Epithelial cell of proximal tubule (primary cell): ENCODE data around the gene SPAG7. TPM values are rescaled to one million over a fixed set of nuclear protein-coding genes. Genes with fewer than 3 reads are reported as not detected.
A peak's percentile ranks its signal among the peaks of the same experiment; 100 is the strongest.

Experiments
- DNase-seq: peaks from one replicate; pipeline ENCODE4 v3.0.0-alpha.2; 2011; ENCODE audit warnings: low read depth
- H3K4me3 ChIP-seq: 2 replicates; pipeline ENCODE4 v1.5.1; 2011; ENCODE audit warnings: low read depth, mild to moderate bottlenecking, low read length
- CTCF ChIP-seq: conservative IDR thresholded peaks from 2 replicates; pipeline ENCODE4 v1.5.1; 2012; ENCODE audit warnings: low read depth, mild to moderate bottlenecking, low read length
- total RNA-seq: library from RNA; depleted of rRNA; stranded (reverse); fragments of >200 nt; gene quantifications from 2 replicates; pipeline ENCODE4 v1.2.3, GENCODE V29; 2015

SPAG7 gene
- total RNA-seq, 1 donor from 2014 or later, result 80.8 TPM

- TF ChIP-seq CTCF, result peak; percentile 61
- DNase-seq, result no peak
- H3K4me3 ChIP-seq, result peak within 1 kb of the TSS; percentile 74
These were observed 19.5 kb upstream of the SPAG7 start, which contains the start of gene CAMTA2 for GRCh38 chr17:4986951-4987766. Gene CAMTA2 (minus strand): TSS chr17:4987675. CDS start chr17:4986222, 1,453 bp downstream.

GRCh38 chr17:4986403-4986802 is 18.8 kb upstream of the SPAG7 start:
- peak overlapping the region; percentile 74 for H3K4me3 ChIP-seq
- no peak for TF ChIP-seq CTCF
- DNase-seq, result no peak

GRCh38 chr17:4982305-4982704 is 14.7 kb upstream of the SPAG7 start:
- no peak for TF ChIP-seq CTCF
- no peak overlapping the region for H3K4me3 ChIP-seq
- DNase-seq, result no peak

- no peak overlapping the region for H3K4me3 ChIP-seq
- TF ChIP-seq CTCF, result peak; percentile 74
- DNase-seq, result no peak
These were observed 13.1 kb upstream of the SPAG7 start for GRCh38 chr17:4980644-4981216.

GRCh38 chr17:4978726-4979125 is 11.1 kb upstream of the SPAG7 start:
- H3K4me3 ChIP-seq, result no peak overlapping the region
- no peak for TF ChIP-seq CTCF
- no peak for DNase-seq

- TF ChIP-seq CTCF, result no peak
- DNase-seq, result no peak
- H3K4me3 ChIP-seq, result no peak overlapping the region
These were observed 6.6 kb upstream of the SPAG7 start for GRCh38 chr17:4974115-4974670.
